Mesenchymal stem cell (in vitro differentiated cells and primary cell): ENCODE data around the gene MED29.

Experiments
- DNase-seq: peaks from one replicate; pipeline ENCODE4 v3.0.0-alpha.2; 2013
- H2AFZ ChIP-seq: one replicate; pipeline ENCODE4 v1.6.1; 2013; ENCODE audit warnings: low read depth, mild to moderate bottlenecking, control low read depth, inconsistent platforms, low read length, moderate library complexity
- H2AK5ac ChIP-seq: 2 replicates; pipeline ENCODE4 v1.6.1; 2013; ENCODE audit warnings: low read length, moderate library complexity, mild to moderate bottlenecking, inconsistent platforms; ENCODE audit not compliant: severe bottlenecking
- H2BK120ac ChIP-seq: one replicate; pipeline ENCODE4 v1.6.1; 2013; ENCODE audit warnings: low read depth, mild to moderate bottlenecking, inconsistent platforms, low read length, moderate library complexity
- H2BK12ac ChIP-seq, 2 experiments: one replicate each; pipeline ENCODE4 v1.6.1; 2013; ENCODE audit warnings: inconsistent platforms in 2 of 2, low read length in 2 of 2, mild to moderate bottlenecking in 2 of 2, moderate library complexity in 2 of 2, control low read depth in 1 of 2
- H2BK15ac ChIP-seq: one replicate; pipeline ENCODE4 v1.6.1; 2013; ENCODE audit warnings: mild to moderate bottlenecking, low read depth, inconsistent platforms; ENCODE audit not compliant: poor library complexity, severe bottlenecking
- H2BK5ac ChIP-seq: 2 replicates; pipeline ENCODE4 v1.6.1; 2013; ENCODE audit warnings: low read depth, mild to moderate bottlenecking, low read length, control low read depth, inconsistent platforms; ENCODE audit not compliant: poor library complexity, severe bottlenecking
- H3K14ac ChIP-seq, 2 experiments: one replicate each; pipeline ENCODE4 v1.6.1; 2013; ENCODE audit warnings: inconsistent platforms in 2 of 2, low read length in 2 of 2, control low read depth in 1 of 2, mild to moderate bottlenecking in 1 of 2, moderate library complexity in 1 of 2
- H3K18ac ChIP-seq, 2 experiments: one replicate each; pipeline ENCODE4 v1.6.1; 2013; ENCODE audit warnings: inconsistent platforms in 2 of 2, low read length in 2 of 2, control low read depth in 1 of 2, low read depth in 1 of 2, mild to moderate bottlenecking in 1 of 2
- H3K23ac ChIP-seq, 2 experiments: one replicate each; pipeline ENCODE4 v1.6.1; 2013; ENCODE audit warnings: inconsistent platforms in 2 of 2, low read length in 2 of 2, mild to moderate bottlenecking in 2 of 2, moderate library complexity in 2 of 2, control low read depth in 1 of 2
- H3K27ac ChIP-seq: 2 replicates; pipeline ENCODE4 v1.5.1; 2013; ENCODE audit warnings: mild to moderate bottlenecking, moderate library complexity, low read length, control low read depth, inconsistent platforms; ENCODE audit not compliant: poor library complexity, severe bottlenecking
- H3K27me3 ChIP-seq, 2 experiments: 2 replicates each; pipeline versions ENCODE4 v1.6.1 to v1.7.0; 2013; ENCODE audit warnings: low read length in 2 of 2, mild to moderate bottlenecking in 2 of 2, moderate library complexity in 2 of 2, control low read depth in 1 of 2, inconsistent platforms in 1 of 2; ENCODE audit not compliant: control insufficient read depth in 1 of 2, insufficient read depth in 1 of 2
- H3K36me3 ChIP-seq, 2 experiments: 2 replicates each; pipeline versions ENCODE4 v1.6.1 to v1.7.0; 2013; ENCODE audit warnings: low read length in 2 of 2, control low read depth in 1 of 2, inconsistent platforms in 1 of 2, low read depth in 1 of 2, mild to moderate bottlenecking in 1 of 2; ENCODE audit not compliant: insufficient read depth in 2 of 2, control insufficient read depth in 1 of 2
- H3K4ac ChIP-seq, 2 experiments: one replicate each; pipeline ENCODE4 v1.6.1; 2013; ENCODE audit warnings: inconsistent platforms in 2 of 2, low read length in 2 of 2, mild to moderate bottlenecking in 2 of 2, moderate library complexity in 2 of 2, control low read depth in 1 of 2, low read depth in 1 of 2
- H3K4me1 ChIP-seq: 2 replicates; pipeline ENCODE4 v1.6.1; 2013; ENCODE audit warnings: low read depth, low read length, control low read depth; ENCODE audit not compliant: control insufficient read depth, insufficient read depth
- H3K4me2 ChIP-seq: 2 replicates; pipeline ENCODE4 v1.6.1; 2013; ENCODE audit warnings: low read length, mild to moderate bottlenecking, inconsistent platforms; ENCODE audit not compliant: poor library complexity, severe bottlenecking
- H3K4me3 ChIP-seq, 2 experiments: 2 replicates each; pipeline versions ENCODE4 v1.5.1 to v1.7.0; 2013; ENCODE audit warnings: low read length in 2 of 2, mild to moderate bottlenecking in 2 of 2, control low read depth in 1 of 2, low read depth in 1 of 2; ENCODE audit not compliant: insufficient read depth in 1 of 2
- H3K79me1 ChIP-seq: replicated peaks from 2 replicates; pipeline ENCODE4 v1.6.1; 2013; ENCODE audit warnings: mild to moderate bottlenecking, control low read depth, low read length, inconsistent platforms; ENCODE audit not compliant: poor library complexity, severe bottlenecking
- H3K9ac ChIP-seq: 2 replicates; pipeline ENCODE4 v1.7.0; 2013; ENCODE audit warnings: mild to moderate bottlenecking, low read length, moderate library complexity
- H3K9me3 ChIP-seq: 2 replicates; pipeline ENCODE4 v1.7.0; 2013; ENCODE audit warnings: mild to moderate bottlenecking, low read length; ENCODE audit not compliant: control insufficient read depth
- H4K8ac ChIP-seq: one replicate; pipeline ENCODE4 v1.6.1; 2013; ENCODE audit warnings: inconsistent platforms, mild to moderate bottlenecking, low read length, moderate library complexity
- H4K91ac ChIP-seq: one replicate; pipeline ENCODE4 v1.6.1; 2013; ENCODE audit warnings: mild to moderate bottlenecking, low read length, inconsistent platforms
- WGBS: methylation state at CpG from one replicate; pipeline ENCODE4 v1.1.7; 2013; ENCODE audit warnings: mixed read lengths; 5-methylcytosine and 5-hydroxymethylcytosine counted together

The MED29 gene

GRCh38 chr19:39407410-39407659, 16.2 kb downstream of the MED29 start:
- Histone ChIP-seq H3K4ac (peak overlapping the region in 1 of 2 experiments; percentile 94), H3K36me3 (peaks cover 13 to 15% of the 10 kb centered on the region in 2 experiments), H2AK5ac (no peak overlapping the region), H3K14ac (no peak overlapping the region), H3K27me3 (no peaks in the 10 kb centered on the region), H3K18ac (peak overlapping the region; percentile 94 to 97), H3K27ac (peak overlapping the region; percentile 92), H2BK12ac (no peak overlapping the region), H2BK15ac (peak overlapping the region; percentile 30), H3K9ac (peak overlapping the region; percentile 98), H3K9me3 (no peaks in the 10 kb centered on the region), H3K4me3 (peak overlapping the region; percentile 88 to 95), H4K8ac (no peak overlapping the region), H3K4me1 (peaks cover 43% of the 10 kb centered on the region), H3K23ac (no peak overlapping the region), H3K79me1 (no peaks in the 10 kb centered on the region), H2BK120ac (peak overlapping the region; percentile 71), H2BK5ac (no peak overlapping the region), H2AFZ (no peak overlapping the region), H4K91ac (no peak overlapping the region), H3K4me2 (peak overlapping the region; percentile 60)
- WGBS: 6% methylated on average over 14 of the region's 14 CpGs
- no peak for DNase-seq

- 55% methylated on average over 40 of the region's 40 CpGs for WGBS
Measured at GRCh38 chr19:39407660-39408391, 16.6 kb downstream of the MED29 start.

GRCh38 chr19:39408392-39409207, 17.4 kb downstream of the MED29 start:
- Histone ChIP-seq H3K36me3 (peaks cover 13 to 15% of the 10 kb centered on the region in 2 experiments), H3K9me3 (no peaks in the 10 kb centered on the region), H4K91ac (no peak overlapping the region), H2BK120ac (no peak overlapping the region), H3K4ac (no peak overlapping the region), H4K8ac (no peak overlapping the region), H2BK15ac (peak overlapping the region; percentile 12), H3K79me1 (no peaks in the 10 kb centered on the region), H3K4me1 (peaks cover 33% of the 10 kb centered on the region), H2BK12ac (no peak overlapping the region), H2AK5ac (no peak overlapping the region), H2AFZ (no peak overlapping the region), H3K4me3 (peak overlapping the region; percentile 88 to 95), H2BK5ac (no peak overlapping the region), H3K14ac (peak overlapping the region in 1 of 2 experiments; percentile 44), H3K23ac (no peak overlapping the region), H3K27me3 (no peaks in the 10 kb centered on the region), H3K18ac (peak overlapping the region in 1 of 2 experiments; percentile 30), H3K27ac (peak overlapping the region; percentile 17), H3K4me2 (peak overlapping the region; percentile 60), H3K9ac (peak overlapping the region; percentile 98)
- 76% methylated on average over 18 of the region's 20 CpGs for WGBS
- DNase-seq: peak; percentile 77

More at GRCh38 chr19:39407660-39408391, 16.6 kb downstream of the MED29 start:
- Histone ChIP-seq H3K18ac (peak overlapping the region in 1 of 2 experiments; percentile 40), H3K4me1 (peaks cover 39% of the 10 kb centered on the region), H3K4ac (no peak overlapping the region), H3K27me3 (no peaks in the 10 kb centered on the region), H3K23ac (no peak overlapping the region), H3K4me3 (peak overlapping the region; percentile 88 to 95), H3K27ac (peak overlapping the region; percentile 92), H2AFZ (no peak overlapping the region), H3K9me3 (no peaks in the 10 kb centered on the region), H2BK12ac (no peak overlapping the region), H2BK120ac (peak overlapping the region; percentile 71), H2BK15ac (peak overlapping the region; percentile 12), H2BK5ac (no peak overlapping the region), H3K79me1 (no peaks in the 10 kb centered on the region), H3K9ac (peak overlapping the region; percentile 98), H3K14ac (peak overlapping the region in 1 of 2 experiments; percentile 45), H2AK5ac (no peak overlapping the region), H4K91ac (peak overlapping the region; percentile 53), H3K4me2 (peak overlapping the region; percentile 60), H3K36me3 (peaks cover 13 to 15% of the 10 kb centered on the region in 2 experiments), H4K8ac (no peak overlapping the region)
- peak; percentile 57 for DNase-seq
